Frontal cortex (tissue), 4 donors: ENCODE results near the gene GALNT3. TPM values are rescaled to one million over a fixed set of nuclear protein-coding genes. Genes with fewer than 3 reads are reported as not detected.

Experiments
- DNase-seq, 2 donors: peaks; one replicate each; pipeline ENCODE4 v3.0.0; 2012; ENCODE audit warnings: low spot score in 2 of 2
- FAIRE-seq: peaks from 2 replicates; lab custom pipeline; 2012; peaks lifted over from hg19 to GRCh38; lab: Jason Lieb, UNC
- total RNA-seq: library from RNA; depleted of rRNA; stranded (reverse); fragments of >200 nt; gene quantifications from one replicate; pipeline ENCODE4 v1.2.3, GENCODE V29; 2014
- donor health status: control.
- donor health status: control.
- donor health status: control.

The GALNT3 gene
- total RNA-seq, result 3.7 TPM

GRCh38 chr2:165793779-165794535 lies at the start of gene GALNT3:
Gene GALNT3 (minus strand): TSS chr2:165794247. CDS start chr2:165770700, 23,547 bp downstream.
- no peak for FAIRE-seq

GRCh38 chr2:165843351-165843750 lies 49.3 kb upstream of the GALNT3 start:
- no peak for DNase-seq
- no peak for FAIRE-seq

More at GRCh38 chr2:165793779-165794535, at the start of gene GALNT3:
- DNase-seq, result peak; percentile 35 to 42

GRCh38 chr2:165840333-165840958 lies 46.4 kb upstream of the GALNT3 start:
- no peak for DNase-seq
- no peak for FAIRE-seq

GRCh38 chr2:165839610-165840009 lies 45.6 kb upstream of the GALNT3 start:
- no peak for FAIRE-seq

GRCh38 chr2:165837122-165837521 lies 43.1 kb upstream of the GALNT3 start:
- no peak for DNase-seq
- FAIRE-seq, result no peak

More at GRCh38 chr2:165839610-165840009, 45.6 kb upstream of the GALNT3 start:
- DNase-seq, result no peak

GRCh38 chr2:165835363-165835762 lies 41.3 kb upstream of the GALNT3 start:
- DNase-seq (no peak), FAIRE-seq (no peak)

GRCh38 chr2:165833156-165833555 lies 39.1 kb upstream of the GALNT3 start:
- FAIRE-seq (no peak), DNase-seq (no peak)

GRCh38 chr2:165827921-165828276 lies 33.9 kb upstream of the GALNT3 start:
- FAIRE-seq (no peak), DNase-seq (no peak)

- no peak for FAIRE-seq
- no peak for DNase-seq
Observed at GRCh38 chr2:165827016-165827920, 33.2 kb upstream of the GALNT3 start.

- DNase-seq (no peak), FAIRE-seq (no peak)
Observed at GRCh38 chr2:165825041-165825440, 31.0 kb upstream of the GALNT3 start.

- FAIRE-seq (no peak), DNase-seq (no peak)
Observed at GRCh38 chr2:165820296-165820695, 26.2 kb upstream of the GALNT3 start.

- no peak for DNase-seq
- no peak for FAIRE-seq
Observed at GRCh38 chr2:165818920-165819319, 24.9 kb upstream of the GALNT3 start.

GRCh38 chr2:165815299-165816141 lies 21.5 kb upstream of the GALNT3 start:
- no peak for FAIRE-seq

GRCh38 chr2:165814473-165814872 lies 20.4 kb upstream of the GALNT3 start:
- no peak for DNase-seq
- no peak for FAIRE-seq

More at GRCh38 chr2:165815299-165816141, 21.5 kb upstream of the GALNT3 start:
- no peak for DNase-seq

GRCh38 chr2:165811592-165812370 lies 17.7 kb upstream of the GALNT3 start:
- DNase-seq, result no peak
- no peak for FAIRE-seq

GRCh38 chr2:165810418-165810817 lies 16.4 kb upstream of the GALNT3 start:
- FAIRE-seq, result no peak

GRCh38 chr2:165804719-165805118 lies 10.7 kb upstream of the GALNT3 start:
- FAIRE-seq (no peak), DNase-seq (no peak)

More at GRCh38 chr2:165810418-165810817, 16.4 kb upstream of the GALNT3 start:
- DNase-seq, result no peak

- DNase-seq (no peak), FAIRE-seq (no peak)
Observed at GRCh38 chr2:165803123-165803760, 9.2 kb upstream of the GALNT3 start.
